HEK293 (cell line): ENCODE data around the gene HIRIP3.
A peak's percentile ranks its signal among the peaks of the same experiment; 100 is the strongest.

Experiments used
- CTCF ChIA-PET: fragments of 350-600 bp; formaldehyde crosslinking; extraction: SDS; loops from one replicate; lab custom pipeline; 2021; ENCODE audit warnings: antibody characterized with exemption; lab: Yijun Ruan, JAX
- POLR2A ChIA-PET: fragments of 300-600 bp; formaldehyde crosslinking; extraction: SDS; loops from one replicate; lab custom pipeline; 2020; ENCODE audit warnings: antibody characterized with exemption, inconsistent platforms; lab: Yijun Ruan, JAX
- H3K27ac ChIP-seq: fragments of 200-500 bp; sonication (Bioruptor generic); 2 replicates; pipeline ENCODE4 v1.5.1; 2014; ENCODE audit warnings: low read depth, low read length, control low read depth, inconsistent platforms; ENCODE audit errors: extremely low read depth
- H3K36me3 ChIP-seq, 2 experiments: fragments of 200-500 bp in 1 of 2; sonication (Bioruptor generic) in 1 of 2; 1 replicate in 1 of 2; 2 replicates in 1 of 2; pipeline ENCODE4 v1.5.1; 2014 to 2017; ENCODE audit warnings: inconsistent platforms in 2 of 2, low read length in 2 of 2; ENCODE audit not compliant: control insufficient read depth in 2 of 2, insufficient read depth in 1 of 2
- H3K4me1 ChIP-seq: fragments of 200-500 bp; sonication (Bioruptor generic); 2 replicates; pipeline ENCODE4 v1.5.1; 2014; ENCODE audit warnings: mild to moderate bottlenecking, low read length, inconsistent platforms; ENCODE audit not compliant: control insufficient read depth, insufficient read depth
- H3K4me3 ChIP-seq: 2 replicates; pipeline ENCODE4 v1.5.1; 2011; ENCODE audit warnings: low read depth, mild to moderate bottlenecking, control low read depth, low read length, moderate library complexity
- H3K9me3 ChIP-seq: fragments of 200-500 bp; sonication (Bioruptor generic); 2 replicates; pipeline ENCODE4 v1.5.1; 2014; ENCODE audit warnings: low read depth, low read length, inconsistent platforms; ENCODE audit not compliant: control insufficient read depth, insufficient read depth
- FEZF1 ChIP-seq: fragments of 450-650 bp; formaldehyde crosslinking; IDR thresholded peaks from 2 replicates; pipeline ENCODE4 v1.5.1; 2016; ENCODE audit warnings: missing biosample characterization, missing genetic modification characterization
- GFI1B ChIP-seq: fragments of 450-650 bp; formaldehyde crosslinking; IDR thresholded peaks from 2 replicates; pipeline ENCODE4 v1.5.1; 2016; ENCODE audit warnings: missing biosample characterization, missing genetic modification characterization
- MZF1 ChIP-seq: fragments of 450-650 bp; formaldehyde crosslinking; IDR thresholded peaks from 2 replicates; pipeline ENCODE4 v1.5.1; 2017; ENCODE audit warnings: missing biosample characterization, missing genetic modification characterization, borderline replicate concordance
- REPIN1 ChIP-seq: fragments of 450-650 bp; formaldehyde crosslinking; IDR thresholded peaks from 2 replicates; pipeline ENCODE4 v1.5.1; 2017; ENCODE audit warnings: missing biosample characterization, missing genetic modification characterization, low read depth
- ZNF16 ChIP-seq: fragments of 450-650 bp; formaldehyde crosslinking; IDR thresholded peaks from 2 replicates; pipeline ENCODE4 v1.5.1; 2016; ENCODE audit warnings: low read depth, missing biosample characterization, missing genetic modification characterization
- ZNF2 ChIP-seq: fragments of 450-650 bp; formaldehyde crosslinking; IDR thresholded peaks from 2 replicates; pipeline ENCODE4 v1.5.1; 2016; ENCODE audit warnings: missing biosample characterization, missing genetic modification characterization
- ZNF211 ChIP-seq: fragments of 450-650 bp; formaldehyde crosslinking; IDR thresholded peaks from 2 replicates; pipeline ENCODE4 v1.5.1; 2016; ENCODE audit warnings: low read depth, missing biosample characterization, missing genetic modification characterization
- ZNF324 ChIP-seq: fragments of 450-650 bp; formaldehyde crosslinking; IDR thresholded peaks from 2 replicates; pipeline ENCODE4 v1.5.1; 2016; ENCODE audit warnings: missing biosample characterization, missing genetic modification characterization
- ZNF514 ChIP-seq: fragments of 450-650 bp; formaldehyde crosslinking; IDR thresholded peaks from 2 replicates; pipeline ENCODE4 v1.5.1; 2016; ENCODE audit warnings: missing biosample characterization, missing genetic modification characterization
- ZNF571 ChIP-seq: fragments of 450-650 bp; formaldehyde crosslinking; IDR thresholded peaks from 2 replicates; pipeline ENCODE4 v1.5.0; 2017; ENCODE audit warnings: missing biosample characterization, missing genetic modification characterization
- ZNF596 ChIP-seq: fragments of 450-650 bp; IDR thresholded peaks from 2 replicates; pipeline ENCODE4 v1.5.0; 2018; ENCODE audit warnings: missing biosample characterization, mild to moderate bottlenecking, missing genetic modification characterization, moderate library complexity
- ZNF660 ChIP-seq: fragments of 450-650 bp; IDR thresholded peaks from 2 replicates; pipeline ENCODE4 v1.5.1; 2018; ENCODE audit warnings: missing biosample characterization, mild to moderate bottlenecking, missing genetic modification characterization
- ZNF664 ChIP-seq: fragments of 450-650 bp; formaldehyde crosslinking; IDR thresholded peaks from 2 replicates; pipeline ENCODE4 v1.5.1; 2016; ENCODE audit warnings: missing biosample characterization, missing genetic modification characterization
- ZNF670 ChIP-seq: fragments of 450-650 bp; formaldehyde crosslinking; IDR thresholded peaks from 2 replicates; pipeline ENCODE4 v1.5.1; 2016; ENCODE audit warnings: missing biosample characterization, missing genetic modification characterization, low read depth
- ZNF76 ChIP-seq: fragments of 450-650 bp; formaldehyde crosslinking; IDR thresholded peaks from 2 replicates; pipeline ENCODE4; 2016; ENCODE audit warnings: low read depth, missing biosample characterization, missing genetic modification characterization, borderline replicate concordance
- ZNF830 ChIP-seq: fragments of 450-650 bp; IDR thresholded peaks from 2 replicates; pipeline ENCODE4 v1.5.0; 2018; ENCODE audit warnings: missing biosample characterization, missing genetic modification characterization, low read depth, mild to moderate bottlenecking, moderate library complexity
- TF ChIP-seq, protein P1 (sequence below): fragments of 450-650 bp; formaldehyde crosslinking; IDR thresholded peaks from 2 replicates; pipeline ENCODE4 v1.5.0; 2017; ENCODE audit warnings: missing biosample characterization, missing genetic modification characterization, borderline replicate concordance
- TF ChIP-seq, protein P2 (sequence below): fragments of 450-650 bp; formaldehyde crosslinking; IDR thresholded peaks from 2 replicates; pipeline ENCODE4 v1.5.1; 2016; ENCODE audit warnings: missing biosample characterization, missing genetic modification characterization, borderline replicate concordance

HIRIP3 gene

GRCh38 chr16:29986231-29986630, 9.2 kb downstream of the HIRIP3 start:
- H3K36me3 ChIP-seq = peaks cover 52 to 100% of the 10 kb centered on the region in 2 experiments
- H3K9me3 ChIP-seq = no peaks in the 10 kb centered on the region
- POLR2A ChIA-PET = interaction anchor here (0.8 to 2.9 kb wide), 6 partner anchors 8 to 73 kb away, joined by 3 to 22 read pairs (median 6); partner anchors contain the start of genes HIRIP3, KCTD13 and TAOK2
- H3K4me3 ChIP-seq = no peak overlapping the region
- TF ChIP-seq ZNF16 (no peak), ZNF2 (0 out of 2 replicates have a peak, but pooled peaks have one; percentile 17)
- H3K27ac ChIP-seq = no peak overlapping the region
- H3K4me1 ChIP-seq = no peaks in the 10 kb centered on the region
- CTCF ChIA-PET = no interaction called here

DNA sequence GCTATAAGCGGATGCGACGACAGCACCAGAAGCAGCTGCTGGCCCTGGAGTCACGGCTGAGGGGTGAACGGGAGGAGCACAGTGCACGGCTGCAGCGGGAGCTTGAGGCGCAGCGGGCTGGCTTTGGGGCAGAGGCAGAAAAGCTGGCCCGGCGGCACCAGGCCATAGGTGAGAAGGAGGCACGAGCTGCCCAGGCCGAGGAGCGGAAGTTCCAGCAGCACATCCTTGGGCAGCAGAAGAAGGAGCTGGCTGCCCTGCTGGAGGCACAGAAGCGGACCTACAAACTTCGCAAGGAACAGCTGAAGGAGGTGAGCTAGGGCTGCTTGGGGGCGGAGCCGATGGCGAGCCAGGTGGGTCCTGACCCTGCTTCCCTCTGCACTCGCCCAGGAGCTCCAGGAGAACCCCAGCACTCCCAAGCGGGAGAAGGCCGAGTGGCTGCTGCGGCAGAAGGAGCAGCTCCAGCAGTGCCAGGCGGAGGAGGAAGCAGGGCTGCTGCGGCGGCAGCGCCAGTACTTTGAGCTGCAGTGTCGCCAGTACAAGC, 10.1 kb downstream of the HIRIP3 start:
- H3K4me3 ChIP-seq = no peak overlapping the region
- no peaks in the 10 kb centered on the region for H3K4me1 ChIP-seq
- CTCF ChIA-PET = interaction anchor here (0.6 to 1.4 kb wide), 2 partner anchors 9 to 46 kb away, joined by 4 to 5 read pairs; no protein-coding TSS in a partner anchor
- TF ChIP-seq, protein P1, sequence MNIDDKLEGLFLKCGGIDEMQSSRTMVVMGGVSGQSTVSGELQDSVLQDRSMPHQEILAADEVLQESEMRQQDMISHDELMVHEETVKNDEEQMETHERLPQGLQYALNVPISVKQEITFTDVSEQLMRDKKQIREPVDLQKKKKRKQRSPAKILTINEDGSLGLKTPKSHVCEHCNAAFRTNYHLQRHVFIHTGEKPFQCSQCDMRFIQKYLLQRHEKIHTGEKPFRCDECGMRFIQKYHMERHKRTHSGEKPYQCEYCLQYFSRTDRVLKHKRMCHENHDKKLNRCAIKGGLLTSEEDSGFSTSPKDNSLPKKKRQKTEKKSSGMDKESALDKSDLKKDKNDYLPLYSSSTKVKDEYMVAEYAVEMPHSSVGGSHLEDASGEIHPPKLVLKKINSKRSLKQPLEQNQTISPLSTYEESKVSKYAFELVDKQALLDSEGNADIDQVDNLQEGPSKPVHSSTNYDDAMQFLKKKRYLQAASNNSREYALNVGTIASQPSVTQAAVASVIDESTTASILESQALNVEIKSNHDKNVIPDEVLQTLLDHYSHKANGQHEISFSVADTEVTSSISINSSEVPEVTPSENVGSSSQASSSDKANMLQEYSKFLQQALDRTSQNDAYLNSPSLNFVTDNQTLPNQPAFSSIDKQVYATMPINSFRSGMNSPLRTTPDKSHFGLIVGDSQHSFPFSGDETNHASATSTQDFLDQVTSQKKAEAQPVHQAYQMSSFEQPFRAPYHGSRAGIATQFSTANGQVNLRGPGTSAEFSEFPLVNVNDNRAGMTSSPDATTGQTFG (tag by site-specific recombination) = no peak
- TF ChIP-seq ZNF76 (tag by site-specific recombination) (no peak), ZNF596 (tag by site-specific recombination) (no peak)
- POLR2A ChIA-PET = interaction anchor here (0.5 to 2.7 kb wide), 6 partner anchors 9 to 86 kb away, joined by 3 to 22 read pairs (median 5); partner anchors contain the start of genes HIRIP3, SEZ6L2 and TAOK2
- H3K9me3 ChIP-seq = no peaks in the 10 kb centered on the region
- H3K27ac ChIP-seq = no peak overlapping the region
- H3K36me3 ChIP-seq = peaks cover 52 to 100% of the 10 kb centered on the region in 2 experiments

- Histone ChIP-seq H3K4me3 (no peak overlapping the region), H3K36me3 (peaks cover 52 to 100% of the 10 kb centered on the region in 2 experiments), H3K27ac (no peak overlapping the region), H3K4me1 (no peaks in the 10 kb centered on the region), H3K9me3 (no peaks in the 10 kb centered on the region)
- TF ChIP-seq, protein P2, sequence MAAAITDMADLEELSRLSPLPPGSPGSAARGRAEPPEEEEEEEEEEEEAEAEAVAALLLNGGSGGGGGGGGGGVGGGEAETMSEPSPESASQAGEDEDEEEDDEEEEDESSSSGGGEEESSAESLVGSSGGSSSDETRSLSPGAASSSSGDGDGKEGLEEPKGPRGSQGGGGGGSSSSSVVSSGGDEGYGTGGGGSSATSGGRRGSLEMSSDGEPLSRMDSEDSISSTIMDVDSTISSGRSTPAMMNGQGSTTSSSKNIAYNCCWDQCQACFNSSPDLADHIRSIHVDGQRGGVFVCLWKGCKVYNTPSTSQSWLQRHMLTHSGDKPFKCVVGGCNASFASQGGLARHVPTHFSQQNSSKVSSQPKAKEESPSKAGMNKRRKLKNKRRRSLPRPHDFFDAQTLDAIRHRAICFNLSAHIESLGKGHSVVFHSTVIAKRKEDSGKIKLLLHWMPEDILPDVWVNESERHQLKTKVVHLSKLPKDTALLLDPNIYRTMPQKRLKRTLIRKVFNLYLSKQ = no peak
- no peak for TF ChIP-seq FEZF1 (tag by site-specific recombination)
- TF ChIP-seq ZNF324 (tag by site-specific recombination) = no peak
- TF ChIP-seq ZNF571 = no peak
- no peak for TF ChIP-seq REPIN1 (tag by site-specific recombination)
- TF ChIP-seq ZNF670 (tag by site-specific recombination) = no peak
- no peak for TF ChIP-seq ZNF830 (tag by site-specific recombination)
- no peak for TF ChIP-seq ZNF514 (tag by site-specific recombination)
- TF ChIP-seq GFI1B = no peak
- no peak for TF ChIP-seq ZNF211 (tag by site-specific recombination)
- no peak for TF ChIP-seq MZF1 (tag by site-specific recombination)
- no peak for TF ChIP-seq ZNF664 (tag by site-specific recombination)
- TF ChIP-seq ZNF660 (tag by site-specific recombination) = no peak
- CTCF ChIA-PET = interaction anchor here (1.4 kb wide), 1 partner anchor 9 kb away, joined by 5 read pairs; no protein-coding TSS in a partner anchor
- POLR2A ChIA-PET = interaction anchor here (0.6 to 2.7 kb wide), 4 partner anchors 10 to 19 kb away, joined by 3 to 22 read pairs (median 4); partner anchors contain the start of genes HIRIP3 and TAOK2
Observed at GRCh38 chr16:29984764-29985147, 10.7 kb downstream of the HIRIP3 start.
